DMS79 (cell line): ENCODE data around the gene MAST4.
"Not testable (repeated sequence)": the region's sequence is repeated elsewhere in the genome, so short reads cannot be mapped to it uniquely, and the experiment has no call there.

Experiments used
- DNase-seq: peaks from one replicate; lab custom pipeline; 2025; lab: John Stamatoyannopoulos, UW

The MAST4 gene

DNA sequence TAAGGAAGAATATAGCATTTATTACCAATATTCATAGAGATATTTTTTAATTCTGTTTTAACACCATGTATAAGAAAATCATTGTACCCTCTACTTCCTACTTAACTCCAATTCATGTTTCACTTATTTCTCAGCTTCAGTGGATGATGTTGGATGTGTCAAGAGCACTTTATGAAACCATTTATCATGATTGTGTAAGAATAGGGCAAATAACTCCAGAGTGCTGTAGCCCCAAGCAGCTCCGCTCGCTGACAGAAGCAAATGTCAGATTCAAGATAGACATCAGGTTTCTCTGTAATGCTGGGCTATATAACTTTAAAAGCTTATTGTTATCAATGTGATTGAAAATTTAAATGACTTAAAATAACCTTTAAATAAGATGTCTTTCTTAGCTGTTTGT lies 50.4 kb downstream of the MAST4 start:
- no peak for DNase-seq

DNA sequence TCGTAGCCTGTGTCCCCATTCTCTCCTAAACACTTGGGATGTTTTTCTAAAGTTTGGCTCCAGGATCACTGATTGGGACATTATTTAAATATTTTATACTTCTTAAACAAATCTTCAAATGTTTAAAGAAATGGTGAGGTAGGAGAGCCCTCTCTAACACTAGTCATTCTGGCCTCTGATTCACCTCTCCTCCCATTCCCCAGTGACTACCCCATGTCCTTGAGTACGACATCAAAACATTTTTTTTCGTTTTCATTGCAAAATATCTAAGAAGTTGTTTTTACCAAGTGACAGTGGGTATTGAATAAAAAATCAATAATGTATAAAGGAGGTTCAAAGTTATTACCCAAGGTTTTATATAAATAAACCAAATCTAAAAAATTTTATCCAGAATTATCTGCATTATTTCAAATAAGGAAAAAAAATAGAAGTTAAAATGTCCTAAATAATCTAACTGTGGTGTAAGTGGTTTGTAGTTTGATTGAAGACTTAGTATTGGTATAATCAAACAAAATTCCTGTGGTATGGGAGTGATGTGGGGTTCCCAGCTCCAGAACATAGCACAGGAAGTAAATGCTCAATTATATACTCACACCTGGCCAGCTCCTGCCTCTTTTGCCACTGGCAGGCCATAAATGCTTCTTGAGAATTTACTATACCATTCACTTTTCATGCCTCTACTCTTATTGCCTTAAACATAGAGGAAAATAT lies 51.1 kb downstream of the MAST4 start:
- no peak for DNase-seq

DNA sequence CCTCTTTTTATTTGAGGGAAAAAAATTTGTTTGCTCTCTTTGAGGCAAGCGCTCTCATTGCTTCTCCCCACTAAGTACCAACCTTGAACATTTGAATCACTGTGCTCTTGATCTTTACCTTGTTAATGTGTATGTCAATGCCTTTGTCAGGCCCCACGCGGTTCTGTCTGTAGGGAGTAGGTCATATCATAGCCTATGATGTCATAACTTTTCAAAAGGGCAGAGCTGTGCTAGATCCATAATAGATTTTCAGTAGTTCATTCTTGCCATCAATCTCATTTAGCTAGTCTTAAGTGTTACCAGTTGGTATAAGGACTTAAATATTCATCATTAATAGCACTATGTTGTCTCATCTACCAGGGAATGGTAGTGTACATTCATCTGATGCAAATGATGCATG lies 56.6 kb downstream of the MAST4 start:
- no peak for DNase-seq

DNA sequence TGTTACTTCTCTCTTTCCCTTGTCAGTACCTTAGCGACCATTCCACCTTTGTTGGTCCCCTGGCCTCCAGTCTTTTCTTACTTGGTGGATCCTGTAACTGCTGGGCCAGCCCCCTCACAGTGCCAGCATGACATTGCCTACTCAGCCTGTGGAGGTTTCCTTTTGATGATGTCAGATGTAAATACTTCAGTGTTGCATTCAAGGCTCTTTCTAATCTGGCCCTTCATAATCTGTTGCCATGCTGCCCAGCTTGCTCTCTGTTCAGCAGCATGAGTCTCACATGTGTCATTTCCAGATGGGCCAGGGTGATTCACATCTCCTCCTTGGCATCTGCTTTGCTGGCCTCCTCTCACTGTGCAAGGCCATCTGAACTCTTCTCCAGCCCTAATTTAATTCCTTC lies 57.1 kb downstream of the MAST4 start:
- DNase-seq, result no peak

DNA sequence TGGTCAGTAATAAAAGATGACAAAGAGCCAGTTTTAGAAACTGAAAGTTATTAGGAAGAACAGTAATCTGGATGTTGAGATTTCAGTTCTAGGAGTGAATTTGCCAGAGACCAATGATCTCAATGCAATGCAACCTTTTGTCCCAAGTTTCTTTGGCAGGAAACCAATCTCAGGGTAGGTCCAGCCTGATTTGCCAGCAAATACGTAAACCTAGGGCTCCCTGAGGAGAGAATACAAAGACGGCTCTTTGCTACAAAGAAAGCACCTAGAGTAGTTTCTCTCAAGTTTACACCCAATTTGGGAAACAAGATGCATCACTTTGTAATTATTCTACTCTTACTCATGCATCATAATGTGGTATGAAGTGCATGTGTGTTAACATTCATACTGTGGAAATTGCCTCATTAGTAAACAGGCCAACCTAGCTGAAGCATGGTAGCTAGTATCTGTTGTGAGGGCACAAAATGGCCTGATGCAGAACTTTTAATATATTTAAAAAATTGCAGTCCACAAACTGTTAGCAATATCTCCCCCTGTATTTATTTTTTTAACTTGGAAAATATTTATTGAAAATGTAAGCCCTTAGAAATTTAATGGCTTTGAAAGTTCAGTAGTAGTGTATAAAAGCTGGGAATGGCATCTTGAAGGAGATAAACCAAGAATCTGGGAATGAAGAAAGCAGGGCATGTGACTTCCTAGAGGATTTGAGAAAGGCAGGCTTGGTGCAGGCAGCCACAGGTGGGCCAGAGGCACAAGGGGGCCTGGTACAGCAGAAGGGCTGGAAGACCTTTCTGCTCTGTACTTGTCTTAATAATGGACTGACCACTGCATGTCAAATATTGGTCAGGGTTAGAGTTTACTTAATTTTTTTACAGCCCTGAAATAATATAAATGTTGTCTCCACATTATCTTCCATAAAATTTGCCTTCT lies 59.5 kb downstream of the MAST4 start:
- no peak for DNase-seq

DNA sequence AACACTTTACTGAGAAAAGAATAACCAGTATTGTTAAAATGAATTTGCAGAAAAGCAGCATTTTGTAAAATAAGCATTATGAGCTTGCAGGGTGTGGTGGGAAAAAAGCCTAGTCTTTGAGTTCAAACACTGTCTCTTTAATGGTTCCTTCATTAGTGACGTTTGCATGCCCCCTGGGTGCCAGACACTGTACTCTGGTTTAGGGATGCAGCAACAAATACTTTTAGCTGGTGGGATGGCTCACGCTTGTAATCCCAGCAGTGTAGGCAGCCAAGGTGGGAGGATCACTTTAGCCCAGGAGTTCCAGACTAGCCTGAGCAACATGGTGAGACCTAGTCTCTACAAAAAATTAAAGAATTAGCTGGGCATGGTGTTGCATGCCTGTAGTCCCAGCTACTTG lies 62.3 kb downstream of the MAST4 start:
- no peak for DNase-seq

DNA sequence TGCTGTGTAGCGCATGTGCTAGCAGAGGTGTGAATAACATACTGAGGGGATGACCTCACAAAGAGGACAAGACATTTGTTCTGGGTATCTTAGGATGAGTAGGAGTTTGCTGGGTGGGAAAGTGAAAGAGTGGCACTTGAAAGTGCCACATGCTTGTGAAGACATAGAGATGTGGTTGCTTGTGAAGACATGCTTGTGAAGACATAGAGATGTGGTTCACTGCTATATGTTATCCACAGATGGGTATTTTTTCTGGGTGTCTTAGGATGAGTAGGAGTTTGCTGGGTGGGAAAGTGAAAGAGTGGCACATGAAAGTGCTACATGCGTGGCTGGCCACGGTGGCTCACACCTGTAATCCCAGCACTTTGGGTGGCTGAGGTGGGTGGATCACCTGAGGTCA lies 63.6 kb downstream of the MAST4 start:
- no peak for DNase-seq

DNA sequence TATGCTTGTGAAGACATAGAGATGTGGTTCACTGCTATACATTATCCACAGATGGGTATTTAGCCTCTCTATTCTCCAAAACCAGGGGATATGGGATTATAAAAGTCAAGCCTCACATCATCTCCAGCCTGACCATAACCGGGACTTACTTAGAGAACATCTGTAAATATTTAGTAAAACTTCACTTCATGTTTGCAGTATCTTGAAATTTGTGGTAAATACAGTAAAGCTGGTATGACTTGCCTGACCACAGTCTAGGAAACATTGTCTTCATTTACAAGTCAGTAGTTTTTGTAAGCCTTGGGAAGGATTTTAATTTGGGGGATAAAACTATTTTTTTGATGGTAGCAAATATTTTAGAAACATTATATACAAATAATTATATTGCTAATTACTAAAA lies 64.2 kb downstream of the MAST4 start:
- no peak for DNase-seq

DNA sequence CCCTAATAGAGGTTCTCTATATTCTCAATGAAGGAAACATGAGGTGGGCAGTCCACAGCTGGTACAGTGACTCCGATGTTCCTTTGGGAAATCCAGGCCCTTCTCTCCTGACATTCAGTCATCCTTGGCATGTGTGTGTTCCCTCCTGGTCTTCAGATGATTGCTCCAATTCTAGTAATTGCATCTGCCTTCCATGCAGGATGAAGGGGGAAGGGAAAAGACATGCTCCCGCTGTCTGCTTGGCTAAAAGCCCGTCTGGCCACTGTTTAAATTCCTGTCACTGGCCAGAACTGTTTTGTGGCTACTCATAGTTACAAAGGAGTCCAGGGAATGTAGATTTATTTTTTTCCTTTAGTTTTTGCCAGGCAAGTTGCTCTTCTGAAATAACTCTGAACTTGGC lies 65.0 kb downstream of the MAST4 start:
- DNase-seq, result no peak

DNA sequence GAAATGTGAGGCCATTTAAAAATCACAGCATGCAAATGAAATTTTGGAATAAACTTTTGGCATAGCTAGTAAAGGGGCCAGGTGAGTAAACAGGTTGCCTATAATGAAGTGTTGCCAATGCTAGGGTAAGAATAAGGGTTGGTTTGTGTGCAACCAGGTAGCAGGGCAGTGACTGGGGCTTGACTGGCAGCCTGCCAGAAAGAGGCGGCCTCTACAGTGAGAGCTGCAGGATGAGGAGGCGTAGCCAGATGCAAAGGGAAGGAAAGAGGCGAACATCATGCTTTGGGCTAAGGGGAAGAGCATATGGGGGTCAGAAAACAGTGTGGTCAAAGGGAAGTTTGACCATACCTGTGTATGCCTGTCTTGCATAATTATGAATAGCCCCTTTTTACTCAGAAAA lies 70.6 kb downstream of the MAST4 start:
- DNase-seq, result peak; percentile 16

DNA sequence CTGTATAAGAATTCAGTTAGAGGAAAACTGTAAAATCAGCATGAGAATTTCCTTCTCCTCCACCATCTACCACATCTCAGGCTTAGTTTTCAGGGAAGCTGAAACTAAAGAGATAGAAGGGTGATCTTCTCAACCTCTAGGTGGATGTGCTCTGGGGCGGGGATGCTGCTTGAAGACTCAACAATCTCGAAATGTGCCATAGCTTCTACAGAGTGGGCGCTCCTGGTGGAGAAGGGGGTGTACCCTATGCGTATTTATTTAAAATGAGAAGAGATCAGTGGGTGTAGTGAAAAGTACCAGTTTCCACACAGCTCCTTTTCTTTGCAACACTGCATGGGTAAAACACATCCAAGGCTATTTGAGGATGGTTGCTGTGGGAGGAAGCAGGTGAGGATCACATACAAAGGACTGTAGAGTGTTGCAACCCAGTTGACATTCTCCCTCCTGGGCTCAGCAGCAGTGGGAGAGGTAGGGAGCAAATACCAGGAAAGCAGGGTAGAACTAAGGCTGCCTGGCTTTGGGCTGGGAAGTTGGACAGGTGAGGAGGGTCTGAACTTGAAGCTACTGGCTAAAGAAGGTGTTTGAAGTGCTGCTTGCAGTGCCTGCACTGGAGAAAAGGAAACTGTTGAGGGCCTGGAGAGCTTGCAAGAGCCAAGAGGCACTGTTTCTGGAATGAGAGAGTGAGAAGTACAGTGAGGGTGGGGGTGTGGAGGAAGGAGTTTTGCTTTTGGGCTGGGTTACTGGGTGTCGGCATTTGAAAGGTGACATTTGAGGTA lies 73.1 kb downstream of the MAST4 start:
- DNase-seq, result no peak

DNA sequence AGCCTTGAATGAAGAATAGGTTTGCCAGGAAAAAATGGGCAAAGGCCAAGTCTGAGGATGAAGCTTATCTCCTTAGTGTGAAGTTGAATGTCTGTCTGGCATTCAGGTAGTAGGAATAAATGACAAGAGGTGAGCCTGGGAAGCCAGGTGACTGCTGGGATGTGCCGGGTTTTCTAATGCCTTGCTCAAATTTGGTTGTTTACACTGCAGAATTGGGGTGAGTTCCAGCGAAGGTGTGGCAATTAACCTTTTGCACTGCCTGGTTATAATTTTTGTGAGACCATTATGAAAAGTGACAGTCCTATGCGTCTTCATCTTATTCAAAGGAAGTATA lies 73.6 kb downstream of the MAST4 start:
- DNase-seq, result no peak

DNA sequence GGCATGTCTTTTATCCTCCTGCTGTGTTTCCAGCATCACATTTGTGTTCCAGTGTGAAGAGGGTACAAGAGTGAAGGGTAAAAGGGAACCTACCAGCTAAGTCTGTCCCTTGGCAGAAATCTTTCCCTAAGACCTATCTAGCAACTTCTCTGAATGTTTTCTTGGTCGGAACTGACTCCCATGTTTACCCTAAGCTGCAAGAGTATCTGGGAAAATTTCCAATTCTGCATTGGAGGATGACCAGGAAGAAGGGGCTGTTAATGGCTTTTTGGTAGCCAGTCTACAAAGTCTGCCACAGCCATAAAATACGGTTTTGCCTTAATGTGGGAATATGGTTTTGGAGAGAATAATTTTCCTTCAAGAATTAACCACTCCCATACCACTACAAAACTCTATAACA lies 75.1 kb downstream of the MAST4 start:
- peak; percentile 72 for DNase-seq

DNA sequence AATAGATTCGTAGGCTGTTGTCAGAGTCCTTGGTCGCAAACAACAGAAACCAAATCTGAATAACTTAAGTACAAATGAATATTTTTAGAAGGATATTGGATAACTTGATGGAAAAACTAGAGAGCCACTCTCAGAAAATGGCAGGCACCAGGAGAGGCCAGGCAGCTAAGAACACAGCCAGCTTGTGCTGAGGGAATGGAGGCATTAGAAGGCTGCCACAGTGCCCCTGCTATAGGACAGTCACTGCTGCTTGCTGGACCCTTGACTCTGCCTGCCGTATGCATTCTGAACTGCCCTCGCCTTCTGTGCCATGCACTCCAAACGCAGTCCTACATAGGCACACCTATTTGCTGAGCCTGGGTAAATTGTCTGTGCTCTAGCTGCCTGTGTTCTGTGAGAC lies 78.6 kb downstream of the MAST4 start:
- DNase-seq, result no peak

DNA sequence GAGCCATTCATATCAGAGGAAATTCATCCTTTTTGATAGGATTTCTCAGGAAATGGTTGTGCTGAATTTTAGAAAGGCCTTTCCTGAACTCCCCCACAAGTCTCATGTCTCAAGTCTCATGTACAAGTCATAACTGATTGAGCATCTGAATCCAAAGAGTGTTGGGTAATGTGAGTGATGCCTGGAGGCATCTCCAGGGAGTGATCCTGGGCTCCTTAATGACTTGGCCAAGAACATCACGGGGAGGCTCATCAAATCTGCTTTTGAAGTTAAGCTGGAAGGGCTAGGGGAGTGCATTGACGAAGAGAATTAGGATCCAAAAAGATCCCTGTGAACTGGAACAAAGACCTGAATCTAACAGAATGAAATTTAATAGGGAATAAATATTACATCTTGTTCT lies 79.2 kb downstream of the MAST4 start:
- DNase-seq, result no peak

DNA sequence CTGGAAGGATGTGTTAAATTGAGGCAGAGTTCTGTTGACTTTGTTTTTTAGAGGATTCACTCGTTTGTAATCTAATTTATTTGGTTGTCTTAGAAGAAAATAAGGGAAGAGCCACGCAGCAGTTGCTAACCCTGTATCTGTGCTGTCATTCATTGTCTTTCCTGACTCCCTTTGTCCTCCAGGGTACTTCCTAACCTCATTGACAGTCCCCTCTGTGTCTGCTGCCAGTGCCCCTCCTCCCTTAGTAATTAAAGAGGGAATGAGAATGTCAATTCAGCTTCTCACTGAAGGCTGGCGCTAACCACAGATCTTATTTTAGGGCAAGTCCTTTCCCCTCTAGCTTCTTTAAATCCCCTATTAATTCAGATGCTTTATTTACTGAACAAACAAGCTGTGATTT lies 84.0 kb downstream of the MAST4 start:
- DNase-seq, result no peak

DNA sequence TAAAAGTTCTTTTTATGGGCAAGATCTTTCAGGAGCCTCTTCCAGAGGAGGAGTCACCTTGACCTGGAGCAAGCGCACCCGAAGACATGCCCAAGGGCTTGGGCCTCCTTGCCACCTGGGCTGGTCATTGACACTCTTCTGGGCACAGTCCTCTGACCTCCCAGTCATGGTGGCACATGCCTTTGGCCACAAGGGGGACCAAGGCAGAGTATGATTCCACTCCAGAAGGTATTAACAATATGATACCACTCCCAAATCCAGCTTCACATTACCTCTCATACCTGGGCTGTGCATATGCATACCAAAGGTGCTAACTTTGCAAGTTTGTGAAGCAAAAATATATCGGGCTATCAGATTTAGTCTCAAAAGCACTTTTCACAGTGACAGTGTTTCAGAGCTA lies 84.6 kb downstream of the MAST4 start:
- no peak for DNase-seq

DNA sequence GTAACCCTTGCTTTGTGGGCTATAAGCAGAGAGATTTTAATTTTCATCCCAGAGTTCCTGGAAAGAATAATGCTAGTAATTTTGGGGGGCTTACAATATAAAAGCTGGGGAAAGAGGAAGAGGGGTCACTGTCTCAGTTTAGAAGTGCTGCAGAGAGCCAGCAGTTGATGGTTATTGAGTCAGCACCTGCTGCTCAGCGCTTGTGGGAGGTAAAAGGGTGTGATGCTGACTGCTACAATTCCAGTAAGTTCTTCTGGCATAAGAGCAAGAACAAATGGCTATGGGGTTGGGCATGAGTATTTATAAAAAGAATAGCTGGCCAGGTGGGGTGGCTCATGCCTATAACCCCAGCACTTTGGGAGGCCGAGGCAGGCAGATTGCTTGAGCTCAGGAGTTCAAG lies 88.5 kb downstream of the MAST4 start:
- DNase-seq, result no peak

DNA sequence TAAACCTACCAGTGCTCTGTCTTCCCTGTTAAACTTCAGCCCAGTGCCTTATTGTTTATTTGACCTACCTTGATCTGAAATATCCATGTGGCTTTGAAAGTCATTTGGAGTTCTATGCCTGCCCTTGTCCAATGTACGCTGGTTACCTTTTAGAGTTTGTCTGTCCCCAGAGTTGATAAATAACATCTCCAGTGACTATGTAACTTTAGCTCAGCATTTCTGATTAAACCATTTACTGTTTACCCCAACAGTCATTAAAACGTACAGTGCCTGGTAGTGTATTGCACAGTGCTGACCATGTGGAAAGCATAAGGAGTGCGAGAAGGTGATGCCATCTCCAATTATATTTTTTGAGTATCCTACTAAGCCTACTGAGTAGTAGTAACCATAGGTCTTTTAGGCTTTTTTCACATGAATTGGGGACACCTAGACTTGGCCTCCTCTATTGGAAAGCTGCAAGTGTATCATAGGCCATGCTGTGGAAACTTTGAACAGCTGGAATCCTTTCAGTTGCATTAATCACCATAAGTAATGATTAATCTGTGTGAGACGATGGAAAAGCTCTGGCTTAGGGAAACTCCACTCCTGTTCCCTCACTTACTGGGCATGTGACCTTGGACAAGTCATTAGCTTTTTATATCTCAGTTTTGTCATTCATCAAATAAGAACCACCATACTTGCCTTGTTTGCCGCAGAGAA lies 93.5 kb downstream of the MAST4 start:
- no peak for DNase-seq

DNA sequence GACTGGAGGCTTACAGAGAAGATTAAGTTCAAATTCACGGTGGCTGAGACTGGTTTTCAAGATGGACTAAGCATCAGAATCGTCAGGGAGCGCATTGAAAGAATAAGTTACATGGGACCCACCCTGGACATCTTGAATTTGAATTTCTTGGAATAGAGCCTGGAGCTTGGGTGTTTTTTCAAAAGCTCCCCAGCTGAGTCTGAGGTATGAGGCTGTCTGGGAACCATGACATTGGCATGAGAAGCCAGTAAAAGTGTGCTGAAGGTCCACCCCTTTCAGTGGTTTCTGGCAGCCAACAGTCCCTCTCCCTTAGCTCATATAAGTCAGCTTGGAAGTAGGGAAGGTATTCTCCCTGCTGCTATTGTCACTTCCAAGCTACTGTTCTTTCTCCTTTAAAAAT lies 97.8 kb downstream of the MAST4 start:
- DNase-seq, result no peak

DNA sequence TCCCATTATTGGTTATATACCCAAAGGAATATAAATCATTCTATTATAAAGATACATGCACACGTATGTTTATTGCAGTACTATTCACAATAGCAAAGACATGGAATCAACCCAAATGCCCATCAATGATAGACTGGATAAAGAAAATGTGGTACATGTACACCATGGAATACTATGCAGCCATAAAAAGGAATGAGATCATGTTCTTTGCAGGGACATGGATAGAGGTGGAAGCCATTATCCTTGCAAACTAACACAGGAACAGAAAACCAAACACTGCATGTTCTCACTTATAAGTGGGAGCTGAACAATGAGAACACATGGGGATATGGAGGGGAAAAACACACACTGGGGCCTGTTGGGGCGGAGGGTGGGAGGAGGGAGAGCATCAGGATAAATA lies 99.6 kb downstream of the MAST4 start:
- not testable (repeated sequence) for DNase-seq
